ENCODE data around the gene KCNJ5.

The KCNJ5 gene

DNA sequence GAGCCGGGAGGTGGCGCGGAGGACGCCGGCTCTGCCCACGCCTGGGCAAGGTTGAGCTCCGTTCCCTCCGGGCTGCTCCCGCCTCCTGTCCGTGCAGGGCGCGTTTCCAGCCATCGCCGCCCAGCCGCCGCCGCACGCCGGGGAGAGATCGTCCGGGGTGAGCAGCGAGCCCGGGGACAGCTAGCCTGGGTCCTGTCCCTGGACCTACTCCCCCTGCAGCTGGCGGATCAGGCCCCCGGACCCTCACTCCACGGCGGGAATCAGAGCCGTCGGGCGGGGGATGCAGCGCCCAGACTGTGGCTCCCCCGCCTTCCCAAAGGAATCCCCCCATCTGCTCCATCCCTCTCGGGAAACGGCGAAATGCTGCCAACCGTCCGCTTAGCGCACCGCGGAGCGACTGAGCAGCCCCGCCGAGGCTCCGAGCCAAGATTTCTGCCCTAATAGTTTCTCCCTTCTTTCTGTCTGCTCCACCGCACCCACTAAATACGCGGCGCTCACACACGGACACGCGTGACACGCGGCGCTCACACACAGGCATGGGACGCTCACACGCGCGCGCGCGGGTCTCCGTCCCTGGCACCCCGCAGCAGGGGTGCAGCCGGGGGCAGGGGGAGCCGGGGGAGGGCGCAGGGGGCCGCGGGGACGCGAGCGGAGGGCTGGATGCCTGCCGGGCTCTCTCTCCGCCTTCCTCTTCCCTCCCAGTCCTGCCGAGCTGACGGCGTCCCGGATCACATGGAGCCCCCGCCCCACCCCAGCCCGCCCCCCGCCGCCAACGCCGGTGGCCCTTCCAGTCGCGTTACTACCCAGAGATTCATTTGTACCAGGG is at the start of gene KCNJ5:
Gene KCNJ5, plus strand, starts transcription at position 814 of the 826 bp plus-strand sequence. CDS start 19,918 bp downstream, outside the sequence.
- no peaks in the 10 kb centered on the region for H4K20me1 ChIP-seq (ENCODE audit: insufficient read depth, low read length)
- no peak for TF ChIP-seq CTCF (IDR thresholded peaks at IDR 0.05; ENCODE audit: borderline replicate concordance, extremely low read depth, low read length, poor library complexity, severe bottlenecking)
- TF ChIP-seq EZH2 (IDR thresholded peaks at IDR 0.05; ENCODE audit: borderline replicate concordance, low read depth, low read length, severe bottlenecking) = no peak
- ATAC-seq (ENCODE audit: insufficient read depth, low read depth) = no peak
- H3K9ac ChIP-seq (ENCODE audit: low read depth, low read length) = no peak within 1 kb of the TSS
- H2AFZ ChIP-seq (ENCODE audit: low read depth, low read length) = no peak within 1 kb of the TSS
- H3K9me3 ChIP-seq (ENCODE audit: insufficient read depth, low read length, severe bottlenecking) = no peaks in the 10 kb centered on the region
- DNase-seq = no peak
- no peaks in the 10 kb centered on the region for H3K79me2 ChIP-seq (ENCODE audit: insufficient read depth, low read length)
- H3K4me3 ChIP-seq (ENCODE audit: low read depth in 1 of 2, low read length in 2 of 2) = no peak within 1 kb of the TSS
- no peaks in the 10 kb centered on the region for H3K4me1 ChIP-seq (ENCODE audit: insufficient read depth, low read length)
- no peak within 1 kb of the TSS for H3K27ac ChIP-seq (ENCODE audit: low read length)
- H3K27me3 ChIP-seq (ENCODE audit: insufficient read depth, low read length, poor library complexity) = no peaks in the 10 kb centered on the region
- H3K4me2 ChIP-seq (ENCODE audit: insufficient read depth, low read length) = no peak within 1 kb of the TSS
- H3K36me3 ChIP-seq (ENCODE audit: insufficient read depth, low read length) = no peaks in the 10 kb centered on the region

DNA sequence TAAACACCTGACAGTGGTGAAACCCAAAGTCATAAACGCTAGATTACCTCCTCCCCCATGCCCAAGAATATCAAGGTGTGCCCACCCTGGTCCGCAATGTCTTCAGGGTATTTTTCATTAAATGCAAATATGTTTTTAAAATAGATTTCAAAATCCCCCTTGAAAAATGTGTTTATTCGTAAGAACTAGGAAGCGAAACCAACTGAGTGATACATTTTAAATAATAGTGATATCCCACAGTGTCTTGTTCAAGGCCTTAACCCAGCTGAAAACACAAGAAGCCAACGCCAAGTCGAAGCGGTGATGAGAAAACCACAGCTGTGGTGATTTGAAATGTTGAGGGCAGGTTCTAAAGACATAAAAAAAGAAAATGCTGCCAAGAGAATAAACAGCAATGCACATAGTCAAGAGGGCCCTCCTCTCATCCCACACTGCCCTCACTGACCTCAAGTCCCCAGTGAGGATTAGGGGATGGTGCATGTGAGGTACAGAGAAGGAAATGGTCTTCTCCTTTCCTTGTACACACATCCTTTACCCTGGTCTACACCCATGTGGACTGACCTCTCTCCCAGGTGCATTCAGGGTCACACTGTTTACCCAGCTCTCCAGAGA is 49.6 kb upstream of the KCNJ5 start:
- TF ChIP-seq CTCF (IDR thresholded peaks at IDR 0.05; ENCODE audit: borderline replicate concordance, extremely low read depth, low read length, poor library complexity, severe bottlenecking) (no peak), EZH2 (IDR thresholded peaks at IDR 0.05; ENCODE audit: borderline replicate concordance, low read depth, low read length, severe bottlenecking) (no peak)
- DNase-seq (no peak), ATAC-seq (ENCODE audit: insufficient read depth, low read depth) (no peak)
- Histone ChIP-seq H3K4me2 (ENCODE audit: insufficient read depth, low read length) (no peak overlapping the region), H3K79me2 (ENCODE audit: insufficient read depth, low read length) (no peaks in the 10 kb centered on the region), H3K36me3 (ENCODE audit: insufficient read depth, low read length) (no peaks in the 10 kb centered on the region), H3K9ac (ENCODE audit: low read depth, low read length) (no peak overlapping the region), H3K4me3 (ENCODE audit: low read depth in 1 of 2, low read length in 2 of 2) (no peak overlapping the region), H2AFZ (ENCODE audit: low read depth, low read length) (no peak overlapping the region), H4K20me1 (ENCODE audit: insufficient read depth, low read length) (no peaks in the 10 kb centered on the region), H3K27ac (ENCODE audit: low read length) (no peak overlapping the region), H3K4me1 (ENCODE audit: insufficient read depth, low read length) (peaks cover 16% of the 10 kb centered on the region), H3K9me3 (ENCODE audit: insufficient read depth, low read length, severe bottlenecking) (no peaks in the 10 kb centered on the region), H3K27me3 (ENCODE audit: insufficient read depth, low read length, poor library complexity) (no peaks in the 10 kb centered on the region)

DNA sequence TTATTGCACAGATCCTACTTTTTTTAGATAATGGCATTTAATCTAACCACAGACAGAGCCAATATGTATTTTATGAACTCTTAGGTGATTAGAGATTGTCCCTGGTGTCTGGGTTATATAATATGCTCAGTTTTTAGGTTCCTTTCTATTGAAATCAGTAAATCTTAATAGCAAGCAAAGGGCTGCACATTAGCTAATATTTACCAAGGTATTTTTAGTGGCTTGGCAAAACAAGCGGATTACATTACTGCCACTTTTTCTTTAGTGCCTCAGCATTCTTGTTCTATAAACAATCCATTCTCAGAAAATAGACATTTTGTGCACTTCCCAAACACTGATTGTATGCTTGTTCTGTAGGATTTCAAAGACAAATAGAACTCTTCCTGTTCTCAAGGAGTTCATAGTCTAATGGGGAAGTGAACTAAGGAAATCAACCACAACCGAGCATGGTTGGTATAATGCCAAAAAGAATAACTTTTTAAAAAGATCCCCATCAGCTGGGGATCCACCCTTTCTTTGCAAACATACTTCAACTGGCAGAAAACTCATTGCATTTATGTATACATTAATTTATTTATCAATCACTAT is 47.9 kb upstream of the KCNJ5 start:
- TF ChIP-seq EZH2 (IDR thresholded peaks at IDR 0.05; ENCODE audit: borderline replicate concordance, low read depth, low read length, severe bottlenecking) = no peak
- TF ChIP-seq CTCF (IDR thresholded peaks at IDR 0.05; ENCODE audit: borderline replicate concordance, extremely low read depth, low read length, poor library complexity, severe bottlenecking) = no peak
- no peak overlapping the region for H2AFZ ChIP-seq (ENCODE audit: low read depth, low read length)
- H3K9me3 ChIP-seq (ENCODE audit: insufficient read depth, low read length, severe bottlenecking) = no peaks in the 10 kb centered on the region
- no peaks in the 10 kb centered on the region for H3K79me2 ChIP-seq (ENCODE audit: insufficient read depth, low read length)
- ATAC-seq (ENCODE audit: insufficient read depth, low read depth) (no peak), DNase-seq (no peak)
- H3K27ac ChIP-seq (ENCODE audit: low read length) = no peak overlapping the region
- no peaks in the 10 kb centered on the region for H3K36me3 ChIP-seq (ENCODE audit: insufficient read depth, low read length)
- no peaks in the 10 kb centered on the region for H4K20me1 ChIP-seq (ENCODE audit: insufficient read depth, low read length)
- no peak overlapping the region for H3K4me3 ChIP-seq (ENCODE audit: low read depth in 1 of 2, low read length in 2 of 2)
- no peaks in the 10 kb centered on the region for H3K27me3 ChIP-seq (ENCODE audit: insufficient read depth, low read length, poor library complexity)
- no peak overlapping the region for H3K9ac ChIP-seq (ENCODE audit: low read depth, low read length)
- H3K4me1 ChIP-seq (ENCODE audit: insufficient read depth, low read length) = peaks cover 16% of the 10 kb centered on the region
- no peak overlapping the region for H3K4me2 ChIP-seq (ENCODE audit: insufficient read depth, low read length)
